Measurements from ENCODE around the gene GLCCI1.

GRCh38 chr7:8057566-8057965, 89.0 kb downstream of the GLCCI1 start:
- TF ChIP-seq, protein P1, sequence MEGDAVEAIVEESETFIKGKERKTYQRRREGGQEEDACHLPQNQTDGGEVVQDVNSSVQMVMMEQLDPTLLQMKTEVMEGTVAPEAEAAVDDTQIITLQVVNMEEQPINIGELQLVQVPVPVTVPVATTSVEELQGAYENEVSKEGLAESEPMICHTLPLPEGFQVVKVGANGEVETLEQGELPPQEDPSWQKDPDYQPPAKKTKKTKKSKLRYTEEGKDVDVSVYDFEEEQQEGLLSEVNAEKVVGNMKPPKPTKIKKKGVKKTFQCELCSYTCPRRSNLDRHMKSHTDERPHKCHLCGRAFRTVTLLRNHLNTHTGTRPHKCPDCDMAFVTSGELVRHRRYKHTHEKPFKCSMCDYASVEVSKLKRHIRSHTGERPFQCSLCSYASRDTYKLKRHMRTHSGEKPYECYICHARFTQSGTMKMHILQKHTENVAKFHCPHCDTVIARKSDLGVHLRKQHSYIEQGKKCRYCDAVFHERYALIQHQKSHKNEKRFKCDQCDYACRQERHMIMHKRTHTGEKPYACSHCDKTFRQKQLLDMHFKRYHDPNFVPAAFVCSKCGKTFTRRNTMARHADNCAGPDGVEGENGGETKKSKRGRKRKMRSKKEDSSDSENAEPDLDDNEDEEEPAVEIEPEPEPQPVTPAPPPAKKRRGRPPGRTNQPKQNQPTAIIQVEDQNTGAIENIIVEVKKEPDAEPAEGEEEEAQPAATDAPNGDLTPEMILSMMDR (IDR thresholded peaks at IDR 0.05; ENCODE audit: low read length) = no peak
- TF ChIP-seq EZH2 (IDR thresholded peaks at IDR 0.05; ENCODE audit: borderline replicate concordance, low read length) = no peak

Measured in OCI-LY1 (cell line).